HG03342 (cell line): ENCODE data around the gene CBLN3.
"Not testable (repeated sequence)": the region's sequence is repeated elsewhere in the genome, so short reads cannot be mapped to it uniquely, and the experiment has no call there.

Source experiments
- ATAC-seq: cut with Tn5 transposase; IDR thresholded peaks from one replicate; pipeline ENCODE4 v1.9.1; 2021; ENCODE audit warnings: mild to moderate bottlenecking, moderate library complexity; ENCODE audit not compliant: unreplicated experiment

CBLN3 gene

GRCh38 chr14:24406416-24406815 is 23.1 kb downstream of the CBLN3 start:
- ATAC-seq, result no peak

GRCh38 chr14:24404814-24405213 is 24.7 kb downstream of the CBLN3 start:
- no peak for ATAC-seq

DNA sequence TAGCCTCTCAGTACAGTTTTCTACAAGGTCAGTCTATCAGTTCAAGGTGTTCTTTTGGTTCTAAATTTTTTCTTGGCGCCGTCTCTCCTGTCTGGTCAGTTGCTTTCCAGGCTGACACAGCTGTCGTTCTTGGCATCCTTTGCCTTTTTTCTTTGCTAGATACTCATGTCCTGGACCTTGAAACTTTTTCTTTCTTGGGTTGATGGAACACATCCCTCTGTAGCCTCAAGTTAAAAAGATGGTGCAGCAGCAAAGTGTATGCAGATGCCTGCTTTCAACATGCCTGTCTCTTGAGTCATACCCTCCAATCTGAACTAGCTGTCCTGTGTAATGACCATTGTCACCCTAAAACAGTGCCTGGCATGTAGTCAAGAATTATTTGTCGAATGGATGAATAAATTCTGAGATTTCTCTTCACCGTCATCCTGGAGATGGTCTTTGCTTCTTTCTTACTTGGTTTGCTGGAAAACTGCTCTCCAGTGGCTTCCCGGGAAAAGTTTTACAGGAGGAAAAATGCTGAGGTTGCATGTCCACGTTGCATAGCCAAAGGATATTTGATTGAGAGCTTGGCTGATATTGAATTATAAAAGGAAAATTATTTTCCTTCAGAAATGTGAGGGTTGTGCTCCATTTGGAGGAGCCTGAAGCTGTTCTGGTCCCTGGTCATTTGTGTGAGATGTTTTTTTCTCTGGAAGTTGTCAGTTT is 26.0 kb downstream of the CBLN3 start:
- ATAC-seq, result no peak

DNA sequence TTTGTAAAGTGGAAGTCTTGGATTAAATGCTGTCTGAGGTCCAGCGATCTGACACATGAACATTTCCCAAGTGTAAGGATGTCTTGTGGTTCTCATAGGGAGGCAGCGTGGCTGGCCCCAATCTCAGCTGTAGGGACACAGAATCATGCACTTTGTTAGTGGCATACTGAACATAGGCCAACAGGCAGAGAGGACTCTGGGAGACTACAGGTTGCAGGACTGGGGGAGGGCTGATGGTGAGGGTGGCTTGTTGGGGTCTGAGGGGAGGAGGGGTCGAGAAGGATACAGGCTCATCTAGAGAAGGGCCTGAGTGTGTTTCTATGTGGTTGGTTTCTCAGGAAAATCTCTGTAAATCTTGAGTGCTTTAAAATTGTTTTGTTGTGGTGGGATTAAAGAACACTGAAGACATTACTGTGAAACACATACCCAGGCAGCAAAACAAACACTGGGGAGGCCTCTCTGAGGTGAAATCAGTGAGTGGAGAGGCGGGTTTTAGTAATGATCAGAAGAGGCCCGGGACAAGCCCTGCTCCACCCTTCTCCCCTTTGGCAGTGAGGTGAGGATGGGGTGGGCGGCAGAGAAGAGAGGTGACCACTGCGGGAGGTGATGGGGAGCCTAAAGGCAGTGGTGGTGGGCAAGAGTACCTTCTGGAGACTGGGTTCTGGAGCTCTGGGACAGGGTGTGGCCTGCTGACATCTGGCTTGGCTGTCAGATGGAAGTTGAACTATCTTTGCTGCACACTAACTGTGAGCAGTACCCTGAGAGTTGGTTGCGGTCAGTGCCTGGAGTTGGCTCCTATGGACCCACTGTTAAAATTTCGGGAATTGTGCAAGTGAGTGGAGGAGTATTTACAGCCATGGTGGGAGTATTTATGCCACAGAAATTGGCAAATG is 27.4 kb downstream of the CBLN3 start:
- no peak for ATAC-seq

GRCh38 chr14:24399999-24400718 is 29.3 kb downstream of the CBLN3 start:
- no peak for ATAC-seq

DNA sequence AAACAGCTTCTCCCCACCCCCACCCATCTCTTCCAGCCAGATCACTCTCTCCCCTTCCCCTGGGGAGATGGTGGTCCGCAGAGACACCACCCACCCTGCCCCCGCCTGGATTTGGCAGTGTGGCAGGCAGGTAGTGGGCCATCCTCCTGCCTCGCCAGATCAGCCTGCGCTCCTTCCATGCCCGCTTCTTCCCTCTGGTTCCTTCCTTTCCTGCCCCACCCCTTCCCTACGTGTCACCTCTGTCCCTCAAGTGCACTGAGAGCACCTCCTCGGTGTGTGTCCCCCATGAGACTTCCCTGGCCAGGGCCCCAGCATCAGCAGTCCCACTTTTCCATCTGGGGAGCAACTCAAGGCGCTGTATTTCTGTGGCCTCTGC is 30.0 kb downstream of the CBLN3 start:
- no peak for ATAC-seq

GRCh38 chr14:24398653-24399446 is 30.6 kb downstream of the CBLN3 start, which contains the start of gene NYNRIN:
Gene NYNRIN (plus strand): TSS chr14:24399003. CDS start chr14:24399247, 244 bp downstream.
- no peak for ATAC-seq

DNA sequence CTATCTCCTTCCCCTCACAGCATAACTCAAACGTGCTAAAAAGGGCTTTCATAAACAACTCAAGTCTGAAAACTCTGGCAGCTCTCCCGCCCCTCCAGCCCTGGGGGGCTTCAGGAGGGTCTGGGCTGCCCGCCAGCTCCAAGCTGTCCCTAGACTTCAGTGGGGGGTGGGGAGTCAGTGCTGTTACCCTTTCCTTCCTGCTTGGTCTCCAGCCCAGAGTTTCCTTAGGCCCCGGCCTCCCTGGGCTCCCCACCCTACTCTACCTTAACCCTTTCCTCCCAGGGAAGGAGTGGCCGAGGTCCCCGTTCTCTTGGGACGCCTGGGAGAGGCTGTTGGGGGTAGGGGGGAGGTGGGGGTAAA is 31.2 kb downstream of the CBLN3 start:
- no peak for ATAC-seq

- no peak for ATAC-seq
Measured at GRCh38 chr14:24397639-24398292, 31.7 kb downstream of the CBLN3 start.

DNA sequence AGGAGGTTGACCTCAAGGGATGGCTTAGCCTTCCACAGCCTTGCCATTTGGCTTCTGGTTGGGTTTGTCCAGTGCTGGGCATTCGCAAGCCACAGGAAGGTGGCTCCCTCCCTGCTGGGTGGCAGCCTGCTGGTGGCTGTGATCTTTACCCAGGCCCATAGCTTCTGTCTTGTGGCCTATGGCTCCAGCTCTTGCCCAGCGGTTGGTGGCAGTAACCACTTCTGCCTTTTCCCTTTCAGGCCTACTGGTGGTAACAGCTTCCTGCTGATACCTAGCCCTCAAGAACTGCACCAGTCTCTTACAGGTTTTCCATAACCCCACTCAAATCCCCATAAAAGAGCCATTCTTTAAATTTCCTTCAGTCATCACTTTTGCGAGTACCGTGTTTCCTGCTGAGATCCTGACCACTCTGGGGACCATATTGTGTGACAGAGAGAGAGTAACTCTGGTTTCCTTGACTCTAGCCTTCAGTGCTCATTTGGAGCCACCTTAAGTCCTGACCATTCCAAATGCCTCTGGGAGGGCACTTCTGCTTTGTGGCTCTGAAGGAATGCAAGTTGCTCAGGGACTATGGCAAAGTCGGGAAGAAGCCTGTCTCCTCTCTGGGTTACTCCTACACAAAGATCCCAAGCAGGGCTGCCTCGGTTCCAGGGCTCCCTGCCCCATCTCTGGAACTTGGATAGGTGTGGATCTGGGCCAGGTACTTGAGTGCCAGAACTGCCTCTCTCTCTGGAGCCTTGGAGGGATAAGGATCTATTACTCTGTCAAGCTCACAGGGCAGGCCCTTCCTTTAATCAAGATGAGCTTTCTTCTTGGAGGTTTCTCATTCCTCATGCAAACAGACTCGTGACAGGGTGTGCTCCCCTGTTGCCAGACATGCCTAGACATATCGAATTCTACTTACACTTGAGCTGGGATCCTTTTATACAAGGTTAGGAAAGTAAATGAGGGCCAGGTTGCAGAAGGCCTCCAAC is 33.6 kb downstream of the CBLN3 start:
- ATAC-seq, result no peak

GRCh38 chr14:24394275-24394674 is 35.2 kb downstream of the CBLN3 start:
- no peak for ATAC-seq

GRCh38 chr14:24392325-24393091 is 37.0 kb downstream of the CBLN3 start:
- ATAC-seq, result no peak

DNA sequence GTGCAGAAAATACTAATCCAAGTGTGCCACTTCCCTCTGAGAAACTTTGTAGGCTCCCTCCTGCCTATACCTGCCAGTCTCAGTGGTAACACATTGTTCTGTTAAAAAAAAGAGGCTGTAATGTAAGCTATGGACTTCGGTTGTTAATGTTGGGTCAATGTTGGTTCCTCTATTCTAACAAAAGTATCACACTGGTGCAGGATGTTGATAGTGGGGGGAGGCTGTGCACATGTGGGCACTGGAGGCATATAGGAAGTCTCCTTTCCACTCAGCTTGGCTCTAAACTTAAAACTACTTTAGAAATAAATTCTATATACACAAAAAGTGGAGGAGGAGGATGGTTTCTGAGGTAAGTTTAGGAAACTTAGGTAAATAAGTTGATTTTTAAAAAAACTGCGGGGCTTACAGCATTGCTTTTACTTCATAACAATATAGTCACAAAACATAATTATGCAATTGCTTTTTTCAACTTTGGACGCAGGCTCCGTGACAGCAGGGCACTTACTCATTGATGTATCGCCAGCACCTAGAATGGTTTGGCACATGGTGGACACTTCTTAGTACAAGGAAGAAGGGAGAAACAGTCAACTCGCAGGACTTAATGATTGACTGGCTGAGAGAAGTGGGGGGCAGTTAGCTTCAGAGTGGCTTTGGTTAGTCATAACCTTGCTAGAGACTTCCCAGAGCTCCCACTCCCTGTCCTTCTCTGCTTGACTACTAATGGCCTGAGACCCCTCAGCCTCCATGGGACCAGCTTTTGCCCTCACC is 38.6 kb downstream of the CBLN3 start:
- no peak for ATAC-seq

- ATAC-seq, result no peak
Measured at GRCh38 chr14:24389226-24389848, 40.1 kb downstream of the CBLN3 start.

GRCh38 chr14:24388474-24389179 is 40.8 kb downstream of the CBLN3 start:
- no peak for ATAC-seq

DNA sequence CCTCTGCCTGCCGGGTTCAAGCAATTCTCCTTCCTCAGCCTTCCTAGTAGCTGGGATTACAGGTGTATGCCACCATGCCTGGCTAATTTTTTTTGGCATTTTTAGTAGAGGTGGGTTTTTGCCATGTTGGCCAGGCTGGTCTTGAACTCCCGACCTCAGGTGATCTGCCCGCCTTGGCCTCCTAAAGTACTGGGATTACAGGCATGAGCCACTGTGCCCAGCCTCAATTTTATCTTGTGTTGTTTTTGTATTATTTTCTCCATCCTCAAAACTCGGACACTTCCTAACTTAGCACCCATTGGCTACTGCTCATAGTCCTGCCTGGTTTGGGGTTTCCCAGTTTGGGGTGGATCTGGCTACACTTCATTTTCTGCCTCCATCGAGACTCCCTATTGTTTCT is 41.9 kb downstream of the CBLN3 start:
- not testable (repeated sequence) for ATAC-seq

DNA sequence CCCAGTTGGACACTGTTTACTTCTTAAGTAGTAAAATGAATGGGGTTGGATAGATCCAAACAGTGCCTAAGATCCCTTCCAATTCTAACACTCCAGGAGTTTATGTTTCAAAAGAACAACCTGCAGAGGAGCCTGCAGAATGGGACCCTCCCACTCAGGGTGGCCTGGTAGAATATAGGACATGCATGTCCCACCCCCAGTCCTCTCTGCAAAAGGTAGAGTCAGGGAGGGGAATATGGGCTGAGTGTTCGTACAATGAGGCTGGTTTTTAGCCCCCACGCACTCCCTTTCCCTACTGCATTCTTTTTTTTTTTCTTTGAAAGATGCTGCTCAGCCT is 42.5 kb downstream of the CBLN3 start:
- no peak for ATAC-seq
